OCI-LY1 (cell line): ENCODE data around the gene STARD7.

Source experiments
- H2AFZ ChIP-seq: fragments of 200-600 bp; sonication (generic), shearing (Covaris generic); 2 replicates; pipeline ENCODE4 v1.6.0; 2014; ENCODE audit warnings: antibody characterized with exemption, mild to moderate bottlenecking, low read length
- H3F3A ChIP-seq: fragments of 200-600 bp; sonication (generic), shearing (Covaris generic); 2 replicates; pipeline ENCODE4 v1.6.0; 2014; ENCODE audit warnings: mild to moderate bottlenecking, antibody characterized with exemption, low read length, moderate library complexity; ENCODE audit not compliant: insufficient read depth
- H3K27ac ChIP-seq: fragments of 200-600 bp; sonication (generic); 2 replicates; pipeline ENCODE4 v1.5.1; 2014; ENCODE audit warnings: low read length, mixed run types, mild to moderate bottlenecking, low read depth; ENCODE audit not compliant: poor library complexity, severe bottlenecking
- H3K27me3 ChIP-seq: fragments of 200-600 bp; sonication (generic); 2 replicates; pipeline ENCODE4 v1.6.0; 2014; ENCODE audit warnings: antibody characterized with exemption, mild to moderate bottlenecking, low read length, moderate library complexity; ENCODE audit not compliant: insufficient read depth
- H3K36me3 ChIP-seq: fragments of 200-600 bp; sonication (generic); 2 replicates; pipeline ENCODE4 v1.6.1; 2014; ENCODE audit warnings: mild to moderate bottlenecking, antibody characterized with exemption, low read length, moderate library complexity, mixed read lengths; ENCODE audit not compliant: insufficient read depth
- H3K4me1 ChIP-seq: fragments of 200-600 bp; sonication (generic); 2 replicates; pipeline ENCODE4 v1.5.1; 2014; ENCODE audit warnings: mild to moderate bottlenecking, low read length, moderate library complexity; ENCODE audit not compliant: insufficient read depth, severe bottlenecking
- H3K4me2 ChIP-seq: fragments of 200-600 bp; sonication (generic), shearing (Covaris generic); 2 replicates; pipeline ENCODE4 v1.6.1; 2014; ENCODE audit warnings: low read length
- H3K4me3 ChIP-seq: fragments of 200-600 bp; sonication (generic); 2 replicates; pipeline ENCODE4 v1.5.1; 2014; ENCODE audit warnings: low read length, low read depth, mild to moderate bottlenecking, mixed read lengths; ENCODE audit not compliant: poor library complexity, severe bottlenecking
- H3K79me2 ChIP-seq: fragments of 200-600 bp; shearing (Covaris generic); 2 replicates; pipeline ENCODE4 v1.6.1; 2016; ENCODE audit warnings: mixed run types, low read length, mixed read lengths; ENCODE audit not compliant: insufficient read depth
- H3K9ac ChIP-seq: fragments of 200-600 bp; sonication (generic), shearing (Covaris generic); 2 replicates; pipeline ENCODE4 v1.6.1; 2014; ENCODE audit warnings: mild to moderate bottlenecking, low read length, mixed read lengths
- H3K9me2 ChIP-seq: fragments of 200-600 bp; sonication (generic), shearing (Covaris generic); 2 replicates; pipeline ENCODE4 v1.6.1; 2014; ENCODE audit warnings: low read depth, mild to moderate bottlenecking, low read length, mixed read lengths
- H3K9me3 ChIP-seq: fragments of 200-600 bp; shearing (Covaris generic); 2 replicates; pipeline ENCODE4 v1.6.1; 2014; ENCODE audit warnings: low read length, mixed read lengths
- H4K20me1 ChIP-seq: fragments of 200-600 bp; sonication (generic), shearing (Covaris generic); 2 replicates; pipeline ENCODE4 v1.6.0; 2016; ENCODE audit warnings: mild to moderate bottlenecking, low read length; ENCODE audit not compliant: insufficient read depth
- CTCF ChIP-seq: fragments of 200-600 bp; sonication (generic), shearing (Covaris generic); IDR thresholded peaks from 2 replicates; pipeline ENCODE4 v1.5.1; 2017; ENCODE audit warnings: mild to moderate bottlenecking, antibody characterized with exemption, low read length, moderate library complexity, mixed read lengths
- EZH2 ChIP-seq: fragments of 200-600 bp; sonication (generic), shearing (Covaris generic); IDR thresholded peaks from 2 replicates; pipeline ENCODE4 v1.8.0; 2017; ENCODE audit warnings: borderline replicate concordance, mixed run types, mild to moderate bottlenecking, antibody characterized with exemption, low read length, moderate library complexity, mixed read lengths

Gene STARD7

GRCh38 chr2:96209011-96209728 lies 543 bp upstream of the STARD7 start:
- H2AFZ ChIP-seq, result no peak overlapping the region
- H3F3A ChIP-seq, result no peaks in the 10 kb centered on the region
- H4K20me1 ChIP-seq, result 0 out of 2 replicates have a peak, but pooled peaks cover 4% of the 10 kb centered on the region
- no peak for TF ChIP-seq CTCF
- no peak for TF ChIP-seq EZH2
- peak overlapping the region; percentile 96 for H3K4me3 ChIP-seq
- H3K36me3 ChIP-seq, result peaks cover 28% of the 10 kb centered on the region
- H3K27me3 ChIP-seq, result no peaks in the 10 kb centered on the region
- H3K9me3 ChIP-seq, result no peaks in the 10 kb centered on the region
- H3K27ac ChIP-seq, result peak overlapping the region; percentile 92
- H3K4me2 ChIP-seq, result peak overlapping the region; percentile 90
- H3K79me2 ChIP-seq, result peaks cover 39% of the 10 kb centered on the region
- peaks cover 68% of the 10 kb centered on the region for H3K4me1 ChIP-seq
- H3K9ac ChIP-seq, result peak overlapping the region; percentile 90
- H3K9me2 ChIP-seq, result no peaks in the 10 kb centered on the region

- H3K79me2 ChIP-seq, result peaks cover 53% of the 10 kb centered on the region
- 0 out of 2 replicates have a peak, but pooled peaks cover 4% of the 10 kb centered on the region for H4K20me1 ChIP-seq
- H2AFZ ChIP-seq, result no peak overlapping the region
Observed at GRCh38 chr2:96207774-96208142, 869 bp downstream of the STARD7 start.

GRCh38 chr2:96207073-96207773 lies 1.4 kb downstream of the STARD7 start:
- no peak overlapping the region for H2AFZ ChIP-seq
- 0 out of 2 replicates have a peak, but pooled peaks cover 4% of the 10 kb centered on the region for H4K20me1 ChIP-seq
- peak overlapping the region; percentile 65 for H3K27ac ChIP-seq
- H3K36me3 ChIP-seq, result peaks cover 38% of the 10 kb centered on the region
- no peaks in the 10 kb centered on the region for H3K9me3 ChIP-seq
- H3K4me2 ChIP-seq, result peak overlapping the region; percentile 95
- no peaks in the 10 kb centered on the region for H3K9me2 ChIP-seq
- H3K27me3 ChIP-seq, result no peaks in the 10 kb centered on the region
- H3F3A ChIP-seq, result no peaks in the 10 kb centered on the region
- H3K4me1 ChIP-seq, result peaks cover 86% of the 10 kb centered on the region
- TF ChIP-seq EZH2 (no peak), CTCF (no peak)
- H3K79me2 ChIP-seq, result peaks cover 59% of the 10 kb centered on the region
- peak overlapping the region; percentile 75 for H3K9ac ChIP-seq
- peak overlapping the region; percentile 96 for H3K4me3 ChIP-seq

More at GRCh38 chr2:96207774-96208142, 869 bp downstream of the STARD7 start:
- no peaks in the 10 kb centered on the region for H3K9me3 ChIP-seq
- peak overlapping the region; percentile 65 for H3K27ac ChIP-seq
- H3F3A ChIP-seq, result no peaks in the 10 kb centered on the region
- no peaks in the 10 kb centered on the region for H3K27me3 ChIP-seq
- H3K4me2 ChIP-seq, result peak overlapping the region; percentile 95
- peaks cover 83% of the 10 kb centered on the region for H3K4me1 ChIP-seq
- no peaks in the 10 kb centered on the region for H3K9me2 ChIP-seq
- peak overlapping the region; percentile 96 for H3K4me3 ChIP-seq
- H3K36me3 ChIP-seq, result peaks cover 38% of the 10 kb centered on the region
- peak overlapping the region; percentile 75 for H3K9ac ChIP-seq
- TF ChIP-seq EZH2 (no peak), CTCF (no peak)
